CD4-positive, alpha-beta T cell (primary cell): ENCODE data around the gene GADD45A. TPM values are rescaled to one million over a fixed set of nuclear protein-coding genes. Genes with fewer than 3 reads are reported as not detected.

Source experiments
- ATAC-seq: fragments of 200-7000 bp; cut with Tn5 transposase; one replicate; pipeline ENCODE4 v1.10.0; 2022; ENCODE audit warnings: mild to moderate bottlenecking; ENCODE audit not compliant: poor library complexity
- CTCF ChIA-PET: fragments of 350-600 bp; sonication (Branson Sonifier 250); formaldehyde crosslinking; loops from one replicate; lab custom pipeline; 2021; ENCODE audit warnings: antibody characterized with exemption, inconsistent platforms; lab: Charles Lee
- POLR2A ChIA-PET: fragments of 350-600 bp; sonication (Branson Sonifier 250); formaldehyde crosslinking; loops from one replicate; lab custom pipeline; 2021; ENCODE audit warnings: antibody characterized with exemption, inconsistent platforms; lab: Charles Lee
- DNase-seq, 14 experiments: peaks; one replicate each; pipeline ENCODE4 v3.0.0-alpha.2; 2013 to 2020; ENCODE audit warnings: mixed read lengths in 2 of 14
- H3K27ac ChIP-seq, 2 donors: one replicate each; pipeline versions ENCODE4 v1.5.1 to v1.7.0; 2013; ENCODE audit warnings: low read length in 2 of 2, low read depth in 1 of 2, mild to moderate bottlenecking in 1 of 2
- H3K27me3 ChIP-seq, 2 experiments: 1 replicate in 1 of 2; 2 replicates in 1 of 2; pipeline versions ENCODE4 v1.6.1 to v1.7.0; 2013; ENCODE audit warnings: low read length in 2 of 2, control low read depth in 1 of 2, mild to moderate bottlenecking in 1 of 2, moderate library complexity in 1 of 2; ENCODE audit not compliant: insufficient read depth in 2 of 2, control insufficient read depth in 1 of 2
- H3K36me3 ChIP-seq: one replicate; pipeline ENCODE4 v1.6.1; 2013; ENCODE audit warnings: low read length, control low read depth; ENCODE audit not compliant: insufficient read depth
- H3K4me1 ChIP-seq: one replicate; pipeline ENCODE4 v1.6.1; 2013; ENCODE audit warnings: low read length, control low read depth; ENCODE audit not compliant: insufficient read depth
- H3K4me3 ChIP-seq: one replicate; pipeline ENCODE4 v1.5.1; 2013; ENCODE audit warnings: mild to moderate bottlenecking, low read length, moderate library complexity
- H3K9me3 ChIP-seq, 2 experiments: 1 replicate in 1 of 2; 2 replicates in 1 of 2; pipeline versions ENCODE4 v1.6.1 to v1.7.0; 2013; ENCODE audit warnings: low read length in 2 of 2, mild to moderate bottlenecking in 2 of 2, control low read depth in 1 of 2, moderate library complexity in 1 of 2; ENCODE audit not compliant: control insufficient read depth in 1 of 2, insufficient read depth in 1 of 2
- H3K27ac Mint-ChIP-seq: one replicate; pipeline ENCODE4 v1.8.0; 2020; ENCODE audit warnings: mixed read lengths
- H3K27me3 Mint-ChIP-seq: one replicate; pipeline ENCODE4 v1.8.0; 2021; ENCODE audit warnings: mixed read lengths
- H3K36me3 Mint-ChIP-seq: one replicate; pipeline ENCODE4 v1.8.0; 2021; ENCODE audit warnings: low read depth, mixed read lengths
- H3K4me1 Mint-ChIP-seq: one replicate; pipeline ENCODE4 v1.8.0; 2021; ENCODE audit warnings: low read depth, mixed read lengths
- H3K4me3 Mint-ChIP-seq: one replicate; pipeline ENCODE4 v1.8.0; 2020; ENCODE audit warnings: mild to moderate bottlenecking, mixed read lengths
- H3K9me3 Mint-ChIP-seq: one replicate; pipeline ENCODE4 v1.8.0; 2020; ENCODE audit warnings: mixed read lengths
- CTCF ChIP-seq: fragments of 200-600 bp; IDR thresholded peaks from one replicate; pipeline ENCODE4 v1.8.0; 2022; ENCODE audit warnings: antibody characterized with exemption, mild to moderate bottlenecking
- intact Hi-C, 2 experiments: fragments of 100-400 bp; cut with DNase I in 1 of 2; cut with micrococcal nuclease in 1 of 2; formaldehyde crosslinking; loops; one replicate each; pipeline versions ENCODE4 v1.15.1 to v1.9.0; 2023 to 2025; cut with DNase I, micrococcal nuclease
- total RNA-seq, 174 experiments: library from RNA in 2 of 174; stranded (reverse) in 2 of 174; gene quantifications; one replicate each; pipeline ENCODE4 v1.2.3 and lab custom pipeline; 2021 to 2026

Gene GADD45A
- total RNA-seq, 2 experiments from 2014 or later = 136 to 140 TPM

- POLR2A ChIA-PET = interaction anchor here (0.9 to 1.5 kb wide), 3 partner anchors 9 to 25 kb away, joined by 3 to 6 read pairs (median 3); no protein-coding TSS in a partner anchor
These were observed 26.8 kb downstream of the GADD45A start for GRCh38 chr1:67711855-67712212.

GRCh38 chr1:67713057-67713846 is 28.3 kb downstream of the GADD45A start:
- no peaks in the 10 kb centered on the region for H3K36me3 Mint-ChIP-seq

More at GRCh38 chr1:67711855-67712212, 26.8 kb downstream of the GADD45A start:
- H3K4me1 ChIP-seq = no peaks in the 10 kb centered on the region
- no peaks in the 10 kb centered on the region for H3K36me3 ChIP-seq
- CTCF ChIA-PET = no interaction called here
- no peak overlapping the region for H3K4me3 ChIP-seq
- no peak for DNase-seq
- intact Hi-C loops = no loop called here
- H3K4me3 Mint-ChIP-seq = no peak overlapping the region
- H3K27ac ChIP-seq = no peak overlapping the region
- ATAC-seq = no peak
- no peak for TF ChIP-seq CTCF
- no peaks in the 10 kb centered on the region for H3K4me1 Mint-ChIP-seq
- no peaks in the 10 kb centered on the region for H3K36me3 Mint-ChIP-seq
- H3K27ac Mint-ChIP-seq = no peak overlapping the region
- H3K27me3 Mint-ChIP-seq = no peaks in the 10 kb centered on the region
- no peaks in the 10 kb centered on the region for H3K9me3 ChIP-seq
- H3K27me3 ChIP-seq = no peaks in the 10 kb centered on the region
- H3K9me3 Mint-ChIP-seq = no peaks in the 10 kb centered on the region

GRCh38 chr1:67715819-67716218 is 30.8 kb downstream of the GADD45A start:
- DNase-seq (no peak), ATAC-seq (no peak)
- H3K27me3 Mint-ChIP-seq = no peaks in the 10 kb centered on the region
- H3K9me3 Mint-ChIP-seq = no peaks in the 10 kb centered on the region
- intact Hi-C loops = no loop called here
- Histone ChIP-seq H3K4me3 (no peak overlapping the region), H3K27ac (no peak overlapping the region), H3K9me3 (no peaks in the 10 kb centered on the region), H3K36me3 (no peaks in the 10 kb centered on the region), H3K27me3 (no peaks in the 10 kb centered on the region), H3K4me1 (no peaks in the 10 kb centered on the region)
- no peaks in the 10 kb centered on the region for H3K36me3 Mint-ChIP-seq
- TF ChIP-seq CTCF = no peak
- no peaks in the 10 kb centered on the region for H3K4me1 Mint-ChIP-seq
- no peak overlapping the region for H3K27ac Mint-ChIP-seq
- no peak overlapping the region for H3K4me3 Mint-ChIP-seq
- POLR2A ChIA-PET = no interaction called here
- CTCF ChIA-PET = interaction anchor here (1.1 kb wide), 1 partner anchor 155 kb away, joined by 3 read pairs; no protein-coding TSS in a partner anchor

More at GRCh38 chr1:67713057-67713846, 28.3 kb downstream of the GADD45A start:
- ATAC-seq = no peak
- Histone ChIP-seq H3K4me3 (no peak overlapping the region), H3K36me3 (no peaks in the 10 kb centered on the region), H3K9me3 (no peaks in the 10 kb centered on the region), H3K27me3 (no peaks in the 10 kb centered on the region), H3K4me1 (no peaks in the 10 kb centered on the region), H3K27ac (no peak overlapping the region)
- TF ChIP-seq CTCF = no peak
- H3K27me3 Mint-ChIP-seq = no peaks in the 10 kb centered on the region
- no peak overlapping the region for H3K27ac Mint-ChIP-seq
- H3K9me3 Mint-ChIP-seq = no peaks in the 10 kb centered on the region
- DNase-seq = no peak
- no peak overlapping the region for H3K4me3 Mint-ChIP-seq
- H3K4me1 Mint-ChIP-seq = no peaks in the 10 kb centered on the region
- CTCF ChIA-PET = no interaction called here
- POLR2A ChIA-PET = no interaction called here
- intact Hi-C loops = no loop called here
